NCI-H774 (cell line): ENCODE data around the gene TIMM22.
"Not testable (repeated sequence)": the region's sequence is repeated elsewhere in the genome, so short reads cannot be mapped to it uniquely, and the experiment has no call there.

Experiments
- DNase-seq: peaks from one replicate; lab custom pipeline; 2025; lab: John Stamatoyannopoulos, UW

Gene TIMM22

GRCh38 chr17:973053-973452 is 23.9 kb upstream of the TIMM22 start:
- DNase-seq, result no peak

- not testable (repeated sequence) for DNase-seq
Observed at GRCh38 chr17:974778-975177, 22.2 kb upstream of the TIMM22 start.

DNA sequence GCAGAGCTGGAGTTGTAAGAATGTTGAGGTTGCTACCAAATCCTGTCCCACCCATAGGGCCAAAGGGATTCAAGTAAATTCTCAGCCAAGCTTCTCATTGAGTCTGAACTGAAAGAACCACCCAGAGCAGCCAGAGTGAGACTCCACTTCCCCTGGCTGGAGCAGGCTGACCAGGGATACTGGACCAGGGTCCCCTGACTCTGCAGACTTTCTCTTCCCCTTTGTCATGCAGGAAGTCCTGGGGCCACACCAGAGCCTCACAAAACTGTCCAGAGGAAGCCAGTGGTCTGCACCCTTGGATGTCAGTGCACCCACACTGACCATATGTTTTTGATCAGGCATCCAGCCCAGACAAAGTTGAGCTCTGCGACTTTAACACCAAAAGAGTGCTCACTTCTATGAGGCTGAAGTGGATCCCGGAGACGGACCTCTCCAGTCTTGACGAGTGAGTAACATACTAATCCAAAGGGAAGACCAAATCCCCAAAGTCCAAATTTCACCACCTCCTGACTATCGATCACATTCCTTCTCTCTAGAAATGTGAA is 21.5 kb upstream of the TIMM22 start:
- DNase-seq, result no peak

DNA sequence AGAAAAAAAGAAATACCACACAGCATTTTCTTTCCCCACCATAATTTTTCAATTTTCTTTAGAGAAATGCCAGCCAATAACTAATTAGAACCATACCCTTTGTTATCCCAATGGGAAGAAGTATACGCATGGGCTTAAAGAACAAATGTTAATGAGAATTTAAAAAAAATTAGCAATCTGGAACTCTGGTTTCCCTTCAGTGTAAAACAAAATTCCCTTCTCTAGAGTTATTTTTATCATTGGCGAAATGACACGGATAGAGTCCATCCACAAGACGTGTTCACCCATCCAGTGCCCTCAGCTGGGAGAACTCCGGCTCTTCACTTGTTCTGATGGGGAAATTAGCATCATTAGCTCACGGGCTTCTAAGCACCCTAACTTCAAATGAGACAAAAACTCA is 20.6 kb upstream of the TIMM22 start:
- no peak for DNase-seq

DNA sequence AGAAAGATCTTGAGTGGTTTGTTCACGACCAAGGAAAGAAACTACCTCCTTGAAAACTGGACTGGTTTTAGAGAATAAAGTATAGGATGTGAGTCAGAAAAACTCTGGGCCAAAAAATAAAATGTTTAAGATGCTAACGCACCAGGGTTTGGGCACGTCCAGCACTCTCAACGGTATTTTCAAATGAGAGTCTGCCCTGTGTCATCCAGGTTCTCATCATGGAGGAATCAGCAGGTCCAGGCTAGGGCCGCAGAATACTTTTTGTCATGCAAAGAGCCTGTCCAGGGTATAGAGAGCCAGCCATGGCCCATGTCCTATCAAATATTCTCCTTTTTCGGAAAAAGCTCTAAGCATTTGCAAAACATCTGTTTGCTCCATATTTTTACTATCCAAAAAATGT is 19.8 kb upstream of the TIMM22 start:
- DNase-seq, result no peak

GRCh38 chr17:978103-979093 is 18.5 kb upstream of the TIMM22 start:
- DNase-seq, result no peak

- no peak for DNase-seq
Observed at GRCh38 chr17:979212-979538, 17.8 kb upstream of the TIMM22 start.

DNA sequence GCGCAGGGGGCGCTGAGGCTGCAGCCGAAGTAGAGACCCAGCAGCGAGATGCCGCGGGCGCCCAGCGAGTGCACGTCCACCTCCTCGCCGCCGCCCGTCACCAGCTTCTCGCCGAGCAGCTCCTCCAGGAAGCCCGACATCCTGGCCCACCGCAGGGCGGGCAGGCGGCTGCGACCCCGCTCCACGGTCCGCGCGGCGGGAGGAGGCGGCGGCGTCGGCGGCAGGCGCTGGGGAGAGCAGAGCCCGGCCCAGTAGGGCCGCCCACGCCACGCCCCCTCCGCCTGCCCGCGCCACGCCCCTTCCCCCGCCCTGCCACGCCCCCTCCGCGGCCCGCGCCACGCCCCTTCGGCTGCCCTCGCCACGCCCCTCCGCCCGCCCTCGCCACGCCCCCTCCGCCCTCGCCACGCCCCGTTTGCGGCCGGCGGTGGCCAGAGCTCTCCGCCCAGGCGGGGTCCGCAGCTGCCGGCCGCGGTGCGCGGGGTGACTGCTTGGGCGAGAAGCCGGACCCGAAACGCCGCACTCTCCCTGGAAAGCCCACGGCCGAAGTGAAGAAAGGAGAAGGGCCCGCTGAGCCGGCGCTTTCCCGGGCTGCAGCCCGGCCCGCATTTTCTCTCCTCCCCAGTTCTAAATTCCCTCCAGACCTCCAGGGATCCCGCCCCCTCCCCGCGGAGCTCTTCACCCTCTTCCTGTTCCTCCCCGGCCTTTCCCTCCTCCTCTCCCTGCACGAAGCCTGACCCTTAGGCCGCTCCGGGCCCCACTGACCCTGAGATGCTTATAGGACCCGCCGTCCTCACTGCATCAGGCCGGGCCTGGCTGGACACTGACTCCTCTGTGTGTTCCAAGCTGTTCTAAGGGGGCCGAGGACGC is 17.2 kb upstream of the TIMM22 start, which contains the start of gene NXN:
Gene NXN, minus strand, starts transcription at position 238 of the 867 bp plus-strand sequence.
- DNase-seq, result peak; percentile 53

- peak; percentile 59 for DNase-seq
Observed at GRCh38 chr17:980406-981291, 16.3 kb upstream of the TIMM22 start.

DNA sequence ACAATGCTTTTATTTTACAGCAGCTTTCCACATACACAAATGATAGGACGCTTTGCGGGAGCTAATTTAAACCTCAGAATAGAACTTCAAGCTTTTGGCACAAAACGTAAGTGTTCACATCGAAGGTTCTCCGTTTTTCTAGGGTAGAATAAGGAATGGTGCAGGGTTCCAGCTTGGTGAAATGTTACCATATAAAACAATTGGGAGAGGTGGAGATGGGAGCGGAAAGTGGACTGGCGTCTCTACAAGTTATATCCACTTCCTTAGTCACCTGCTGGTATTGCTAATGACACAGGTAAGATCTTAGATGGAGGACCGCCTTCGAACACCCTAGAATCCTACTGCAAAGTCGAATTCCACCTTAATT is 15.7 kb upstream of the TIMM22 start:
- no peak for DNase-seq

DNA sequence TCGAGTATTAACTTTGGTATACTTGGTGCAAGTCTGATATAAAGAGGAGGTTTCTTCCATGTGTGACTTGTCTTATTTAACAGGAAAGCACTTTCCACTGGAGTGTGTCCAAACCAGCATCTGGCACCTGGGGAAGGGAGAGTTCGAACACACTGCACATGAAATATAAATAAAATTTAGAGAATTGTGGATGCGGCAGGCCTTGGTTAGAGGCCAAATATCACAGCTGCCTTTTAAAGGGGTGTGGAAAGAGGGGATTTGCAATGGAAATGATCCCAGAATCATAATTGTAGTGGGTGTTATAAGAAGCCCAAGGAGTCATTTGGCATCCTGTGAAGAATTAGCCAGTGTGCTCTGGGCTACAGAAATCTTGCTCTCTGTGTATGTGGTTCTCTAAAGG is 13.0 kb upstream of the TIMM22 start:
- DNase-seq, result no peak

GRCh38 chr17:986322-986929 is 10.5 kb upstream of the TIMM22 start:
- DNase-seq, result no peak

DNA sequence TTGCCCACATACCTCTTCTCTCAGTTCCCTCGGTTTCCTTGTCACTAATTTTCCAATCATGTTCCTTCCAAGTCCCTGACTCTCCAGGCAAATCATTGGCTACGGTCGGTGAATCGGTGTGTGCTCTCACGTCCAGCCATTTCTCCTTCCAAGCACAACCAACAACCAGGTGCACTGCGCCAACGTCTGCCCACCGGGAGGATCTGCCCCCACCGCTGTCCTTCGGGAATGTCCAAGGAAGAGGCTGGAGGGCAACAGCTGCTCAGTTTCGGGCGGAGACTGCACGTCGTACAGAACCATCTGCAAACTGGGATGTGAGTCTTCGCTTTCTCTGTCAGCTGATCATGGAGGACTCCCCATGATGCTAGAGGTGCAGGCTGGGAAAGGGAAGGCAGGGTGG is 9.0 kb upstream of the TIMM22 start:
- DNase-seq, result no peak

DNA sequence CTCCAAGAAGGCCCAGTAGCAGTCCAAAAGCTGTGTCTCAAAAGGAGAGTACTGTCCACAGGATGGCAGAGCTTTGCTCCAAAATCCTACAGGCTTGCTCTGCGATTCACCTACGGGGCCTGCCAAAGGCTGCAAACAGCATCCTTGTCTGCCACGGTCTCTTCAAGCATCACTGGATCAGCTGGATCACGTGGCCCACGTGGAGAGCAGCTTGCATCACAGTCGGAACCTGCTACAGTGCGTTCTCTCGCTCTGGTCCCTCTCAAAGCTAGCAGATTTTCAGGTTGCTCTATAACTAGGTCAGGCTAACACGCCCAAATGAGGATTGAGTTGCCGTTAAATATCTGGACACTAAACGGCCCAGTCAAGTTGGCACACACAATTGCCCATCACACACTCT is 8.4 kb upstream of the TIMM22 start:
- no peak for DNase-seq

DNA sequence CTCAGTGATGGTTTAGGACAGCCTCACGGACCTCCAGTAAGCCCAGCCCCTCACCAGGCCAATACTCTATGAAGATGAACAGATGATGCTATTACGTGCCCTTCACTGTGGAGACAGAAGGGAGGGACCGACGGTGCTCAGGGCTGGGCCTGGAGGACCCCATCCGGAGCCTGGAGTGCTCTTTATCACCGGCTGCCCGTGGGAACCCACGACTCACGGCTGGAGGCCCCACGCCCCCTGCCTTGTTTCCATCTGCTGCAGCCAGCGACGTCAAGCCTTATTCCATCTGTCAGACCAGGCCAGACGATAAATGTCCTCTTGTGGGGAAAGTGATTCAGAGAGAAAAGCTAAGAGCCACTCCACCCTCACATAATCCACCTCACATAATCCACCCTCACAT is 4.0 kb upstream of the TIMM22 start:
- DNase-seq, result no peak

DNA sequence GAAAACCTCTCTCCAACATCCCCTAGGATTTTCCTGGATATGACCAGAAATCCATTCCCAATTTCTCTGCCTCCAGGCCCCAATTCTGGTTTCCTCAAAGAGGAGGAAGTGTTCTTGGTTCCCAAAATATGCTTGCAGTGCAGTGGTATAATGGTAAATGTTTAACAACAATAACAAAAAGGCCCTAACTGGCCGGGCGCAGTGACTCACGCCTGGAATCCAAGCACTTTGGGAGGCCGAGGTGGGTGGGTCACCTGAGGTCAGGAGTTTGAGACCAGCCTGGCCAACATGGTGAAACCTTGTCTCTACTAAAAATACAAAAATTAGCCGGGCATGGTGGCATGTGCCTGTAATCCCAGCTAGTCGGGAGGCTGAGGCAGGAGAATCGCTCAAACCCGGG is 1.6 kb upstream of the TIMM22 start:
- not testable (repeated sequence) for DNase-seq

GRCh38 chr17:998111-998510 is 1.2 kb downstream of the TIMM22 start:
- no peak for DNase-seq

DNA sequence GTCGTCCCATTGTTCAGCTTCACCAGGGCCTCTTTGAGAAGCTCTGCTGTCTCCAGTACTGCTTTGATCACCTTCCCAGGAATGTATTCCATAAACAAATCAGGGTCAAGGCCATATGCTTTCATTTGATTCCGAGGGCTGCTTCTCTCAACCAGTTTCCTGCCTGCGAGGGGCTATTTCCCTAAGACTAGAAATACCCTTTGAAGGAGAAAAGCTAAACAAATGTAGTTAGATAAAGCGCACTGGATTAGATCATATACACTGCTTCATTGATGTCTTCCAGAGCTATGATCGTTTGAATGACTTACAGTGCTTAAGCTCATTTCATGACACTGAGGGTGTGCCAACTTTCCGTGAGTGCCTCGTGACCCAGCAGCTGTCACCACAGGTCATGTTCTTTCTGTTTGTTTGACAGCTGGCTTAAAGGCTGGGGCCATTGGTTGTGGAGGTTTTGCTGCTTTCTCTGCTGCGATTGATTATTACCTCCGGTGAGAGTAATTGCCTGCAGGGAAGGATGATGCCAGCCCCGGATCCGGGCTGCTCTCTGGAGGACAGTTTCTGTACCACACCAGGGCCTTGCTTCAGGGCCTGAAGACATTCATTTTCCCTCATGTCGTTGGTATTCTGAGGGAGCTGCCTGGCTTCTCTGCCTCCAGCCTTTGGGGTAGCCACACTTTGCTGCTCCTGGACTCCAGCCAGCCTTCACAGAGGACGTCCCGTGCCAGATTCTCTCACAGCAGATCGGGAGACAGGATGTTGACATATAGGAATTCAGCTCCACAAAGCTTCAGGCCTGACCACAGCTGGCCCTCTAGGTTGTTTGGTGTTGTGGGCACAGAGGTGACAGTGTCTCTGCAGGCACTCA is 3.9 kb downstream of the TIMM22 start:
- no peak for DNase-seq

DNA sequence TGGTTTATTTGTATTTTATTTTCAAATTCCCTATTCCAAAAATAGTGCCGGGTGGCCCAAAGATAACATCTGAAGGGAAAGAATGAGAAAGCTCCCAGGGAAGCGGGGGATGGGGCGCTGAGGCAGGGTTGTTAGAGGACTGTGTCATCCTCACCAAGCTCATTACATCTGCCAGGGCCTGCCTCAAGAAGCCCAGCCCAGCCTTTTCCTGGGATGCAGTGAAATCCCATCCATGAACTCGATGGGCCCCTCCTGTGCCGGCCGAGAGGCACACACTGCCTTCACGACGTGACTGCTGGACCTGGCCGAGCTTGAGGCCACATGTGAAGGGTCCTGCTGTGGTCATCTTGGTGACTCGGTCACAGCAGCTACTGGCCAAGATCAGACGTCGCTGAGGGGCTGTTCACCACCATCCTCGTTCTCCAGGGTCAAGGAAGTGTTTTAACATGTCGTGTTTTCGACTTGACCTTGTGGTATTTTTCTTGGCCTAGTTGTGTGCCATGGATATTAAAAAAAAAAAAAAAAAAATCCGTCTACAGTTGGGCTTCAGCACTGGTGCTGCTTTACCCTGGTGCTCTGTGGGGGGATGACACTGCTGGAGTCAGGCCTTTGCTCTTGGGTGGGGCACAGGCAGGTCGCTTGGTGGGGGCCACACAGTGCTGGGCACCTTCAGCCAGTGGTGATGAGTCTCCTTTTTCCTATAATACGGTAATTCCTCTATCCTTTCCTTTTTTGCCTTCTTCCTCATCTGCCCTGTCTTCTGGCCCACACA is 4.9 kb downstream of the TIMM22 start:
- no peak for DNase-seq

DNA sequence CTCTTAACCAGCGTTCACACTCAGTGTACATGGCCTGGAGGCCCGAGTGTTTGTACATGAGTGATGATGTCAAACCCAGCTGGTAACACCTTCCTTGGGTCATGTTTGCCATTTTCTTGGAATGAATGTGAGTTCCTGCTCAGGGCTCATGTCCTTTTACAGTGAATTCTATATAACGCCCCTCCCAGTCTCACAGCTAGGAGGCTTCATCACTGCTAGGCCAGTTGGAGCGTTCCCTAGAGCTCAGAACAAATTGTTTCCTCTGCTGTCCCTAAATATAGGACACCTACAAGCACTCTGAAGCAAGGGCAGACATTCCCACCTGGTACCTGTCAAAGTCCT is 5.5 kb downstream of the TIMM22 start:
- DNase-seq, result no peak
